Gastrocnemius medialis (tissue), 4 donors: Measurements from ENCODE around the gene UGGT1.

Source experiments
- POLR2A ChIP-seq, 2 donors: fragments of 450-650 bp; IDR thresholded peaks; one replicate each; pipeline ENCODE4 v1.6.1; 2017; ENCODE audit warnings: antibody characterized with exemption in 2 of 2, mild to moderate bottlenecking in 2 of 2, moderate library complexity in 2 of 2
- TF ChIP-seq, protein P1 (sequence below), 5 experiments: fragments of 450-650 bp in 3 of 5; fragments of 200-600 bp in 2 of 5; sonication (generic) in 2 of 5; IDR thresholded peaks in 4 of 5; conservative IDR thresholded peaks in 1 of 5; 1 replicate in 4 of 5; 2 replicates in 1 of 5; pipeline ENCODE4 v1.5.1; 2016 to 2019; ENCODE audit warnings: antibody characterized with exemption in 5 of 5, mild to moderate bottlenecking in 3 of 5, moderate library complexity in 3 of 5

DNA sequence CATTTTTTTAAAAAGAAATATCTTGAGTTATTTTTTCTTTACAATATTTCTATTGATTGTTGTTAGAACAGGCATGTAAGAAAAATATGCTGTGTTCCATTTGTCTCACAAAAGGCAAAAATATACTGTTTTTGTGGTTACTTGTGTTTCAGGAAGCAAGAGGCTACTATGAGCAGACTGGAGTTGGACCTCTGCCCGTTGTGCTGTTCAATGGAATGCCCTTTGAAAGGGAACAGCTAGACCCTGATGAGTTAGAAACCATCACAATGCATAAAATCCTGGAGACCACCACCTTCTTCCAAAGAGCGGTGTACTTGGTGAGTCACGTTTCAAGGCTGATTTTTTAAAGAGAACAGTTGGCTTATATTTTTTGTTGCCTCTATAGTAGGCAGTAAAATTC is 54.7 kb downstream of the UGGT1 start:
- no peak for TF ChIP-seq POLR2A (IDR thresholded peaks at IDR 0.05)
- TF ChIP-seq, protein P1, sequence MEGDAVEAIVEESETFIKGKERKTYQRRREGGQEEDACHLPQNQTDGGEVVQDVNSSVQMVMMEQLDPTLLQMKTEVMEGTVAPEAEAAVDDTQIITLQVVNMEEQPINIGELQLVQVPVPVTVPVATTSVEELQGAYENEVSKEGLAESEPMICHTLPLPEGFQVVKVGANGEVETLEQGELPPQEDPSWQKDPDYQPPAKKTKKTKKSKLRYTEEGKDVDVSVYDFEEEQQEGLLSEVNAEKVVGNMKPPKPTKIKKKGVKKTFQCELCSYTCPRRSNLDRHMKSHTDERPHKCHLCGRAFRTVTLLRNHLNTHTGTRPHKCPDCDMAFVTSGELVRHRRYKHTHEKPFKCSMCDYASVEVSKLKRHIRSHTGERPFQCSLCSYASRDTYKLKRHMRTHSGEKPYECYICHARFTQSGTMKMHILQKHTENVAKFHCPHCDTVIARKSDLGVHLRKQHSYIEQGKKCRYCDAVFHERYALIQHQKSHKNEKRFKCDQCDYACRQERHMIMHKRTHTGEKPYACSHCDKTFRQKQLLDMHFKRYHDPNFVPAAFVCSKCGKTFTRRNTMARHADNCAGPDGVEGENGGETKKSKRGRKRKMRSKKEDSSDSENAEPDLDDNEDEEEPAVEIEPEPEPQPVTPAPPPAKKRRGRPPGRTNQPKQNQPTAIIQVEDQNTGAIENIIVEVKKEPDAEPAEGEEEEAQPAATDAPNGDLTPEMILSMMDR (IDR thresholded peaks at IDR 0.05 in 4 of 5, conservative IDR thresholded peaks at IDR 0.05 in 1 of 5), result no peak
